GM21737 (cell line): ENCODE data around the gene SENP8.

Experiments
- ATAC-seq: cut with Tn5 transposase; IDR thresholded peaks from one replicate; pipeline ENCODE4 v1.9.1; 2021; ENCODE audit warnings: mild to moderate bottlenecking, moderate library complexity; ENCODE audit not compliant: unreplicated experiment

SENP8 gene

DNA sequence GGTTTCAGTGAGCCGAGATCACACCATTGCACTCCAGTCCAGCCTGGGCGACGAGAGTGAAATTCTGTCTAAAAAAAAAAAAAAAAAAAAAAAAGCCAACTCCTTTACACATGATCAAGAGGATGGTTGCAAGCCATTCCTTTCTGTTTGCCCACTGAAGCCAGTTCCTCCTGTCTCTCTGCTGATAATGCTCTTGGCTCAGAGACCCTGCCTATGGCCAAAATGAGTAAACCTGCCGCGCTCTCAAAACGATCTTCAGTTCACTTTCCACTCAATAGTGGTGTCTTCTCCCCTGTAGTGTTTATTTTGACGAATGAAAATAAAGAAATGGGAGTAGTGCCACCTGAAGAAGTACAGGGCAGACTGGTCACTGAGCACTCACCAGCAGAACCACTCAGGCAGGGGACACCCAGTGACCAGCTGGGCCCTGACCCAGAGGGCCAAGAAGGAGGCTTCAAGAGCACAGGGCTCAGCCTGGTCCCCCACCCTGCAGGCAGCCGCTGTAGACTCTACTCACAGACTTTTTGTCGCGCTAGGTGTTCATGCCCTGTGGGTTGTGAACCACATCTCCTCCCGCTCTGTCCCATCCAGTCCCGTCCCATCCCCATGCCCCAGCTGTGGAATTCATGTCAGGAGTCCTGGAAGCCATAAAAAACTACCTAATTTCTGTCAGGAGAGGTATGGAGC is 55.8 kb downstream of the SENP8 start:
- ATAC-seq: no peak

DNA sequence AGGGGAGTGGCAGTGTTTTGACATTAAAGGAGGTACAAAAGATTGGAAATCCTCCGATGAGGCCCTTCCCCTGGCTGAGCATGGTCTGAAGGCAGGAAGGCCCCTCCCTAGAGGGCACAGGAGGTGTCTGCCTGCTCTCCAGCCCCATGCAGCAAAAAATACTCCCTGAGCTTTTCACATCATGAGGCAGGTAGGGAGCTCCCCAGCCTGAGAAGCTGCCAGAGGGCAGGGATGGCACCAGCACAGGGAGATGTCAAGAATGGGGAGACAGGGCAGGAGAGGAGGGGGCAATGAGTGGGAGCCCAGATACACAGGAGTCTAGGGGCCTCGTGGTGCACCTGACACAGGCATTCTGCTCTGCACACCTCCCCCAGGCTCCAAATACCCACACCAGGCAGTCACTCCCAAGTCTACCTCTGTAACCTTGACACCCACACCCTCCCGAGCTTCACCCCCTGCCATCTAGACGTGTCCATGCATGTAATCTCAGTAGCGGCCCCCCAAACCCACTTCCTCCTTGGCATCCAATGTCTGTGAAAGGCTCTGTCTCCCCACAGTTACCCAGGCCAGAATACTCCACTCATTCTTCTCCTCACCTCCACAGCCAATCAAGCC is 56.5 kb downstream of the SENP8 start:
- ATAC-seq: no peak

- ATAC-seq: no peak
Observed at GRCh38 chr15:72175186-72176044, 57.2 kb downstream of the SENP8 start.

DNA sequence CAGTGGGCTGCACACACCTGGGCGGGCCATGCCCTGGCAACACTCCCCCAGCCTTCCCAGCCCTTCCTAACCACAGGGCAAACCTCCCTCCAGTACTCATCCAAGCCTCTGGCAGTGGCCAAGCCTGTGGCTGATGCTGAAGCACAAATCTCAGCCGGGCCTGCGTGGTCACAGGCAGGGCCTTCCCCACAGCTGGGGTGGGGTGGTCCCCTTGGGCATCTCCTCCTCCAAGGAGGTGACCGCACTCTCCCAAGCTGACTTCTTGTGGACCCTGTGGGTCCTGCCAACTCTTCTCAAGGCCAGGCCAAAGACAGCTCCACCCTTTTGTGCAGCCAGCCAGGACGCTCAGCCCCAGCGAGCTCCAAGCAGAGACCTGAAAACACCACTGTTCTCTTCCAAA is 58.0 kb downstream of the SENP8 start:
- no peak for ATAC-seq

DNA sequence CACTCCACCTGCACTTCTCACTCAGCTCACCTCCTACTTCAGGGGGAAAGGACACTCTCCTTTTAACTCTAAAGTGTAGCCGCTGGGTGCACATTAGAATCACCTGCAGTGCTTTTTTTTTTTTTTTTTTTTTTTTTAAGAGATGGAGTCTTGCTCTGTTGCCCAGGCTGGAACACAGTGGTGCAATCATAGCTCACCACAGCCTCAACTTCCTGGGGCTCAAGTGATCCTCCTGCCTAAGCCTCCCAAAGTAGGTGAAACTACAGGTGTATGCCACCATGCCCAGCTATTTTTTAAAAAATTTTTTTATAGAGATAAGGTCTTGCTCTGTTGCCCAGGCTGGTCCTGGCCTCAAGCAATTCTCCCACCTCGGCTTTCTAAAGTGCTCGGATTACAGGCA is 58.5 kb downstream of the SENP8 start:
- ATAC-seq: no peak

DNA sequence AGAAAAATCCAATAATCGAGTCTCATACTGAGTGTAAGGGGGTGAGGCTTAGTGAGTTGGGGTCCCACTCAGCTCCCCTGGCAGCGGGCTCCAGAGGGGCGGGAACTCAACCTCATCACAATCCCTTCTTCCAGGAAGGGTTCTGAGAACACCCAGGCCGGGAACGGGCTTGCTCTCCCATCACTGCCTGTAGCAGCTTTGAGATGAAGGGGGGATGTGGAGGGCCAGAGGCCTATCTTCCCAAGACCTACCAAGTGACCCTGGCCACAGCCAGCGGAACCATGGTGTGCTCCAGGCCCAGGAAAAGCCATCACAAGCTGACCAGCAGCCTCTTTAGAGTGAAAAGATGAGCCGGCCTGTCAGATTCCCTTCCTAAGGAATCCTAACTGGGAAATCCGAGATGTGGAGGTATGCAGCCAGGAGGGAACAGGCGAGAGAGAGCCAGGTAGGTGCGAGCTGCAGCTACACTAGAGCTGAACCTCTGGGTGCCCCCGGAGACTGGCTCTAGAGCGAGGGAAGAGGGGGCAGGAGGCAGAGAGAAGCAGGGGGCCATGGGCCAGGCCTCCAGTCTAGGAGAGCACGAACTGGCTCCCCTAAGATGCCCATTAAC is 60.9 kb downstream of the SENP8 start:
- no peak for ATAC-seq

DNA sequence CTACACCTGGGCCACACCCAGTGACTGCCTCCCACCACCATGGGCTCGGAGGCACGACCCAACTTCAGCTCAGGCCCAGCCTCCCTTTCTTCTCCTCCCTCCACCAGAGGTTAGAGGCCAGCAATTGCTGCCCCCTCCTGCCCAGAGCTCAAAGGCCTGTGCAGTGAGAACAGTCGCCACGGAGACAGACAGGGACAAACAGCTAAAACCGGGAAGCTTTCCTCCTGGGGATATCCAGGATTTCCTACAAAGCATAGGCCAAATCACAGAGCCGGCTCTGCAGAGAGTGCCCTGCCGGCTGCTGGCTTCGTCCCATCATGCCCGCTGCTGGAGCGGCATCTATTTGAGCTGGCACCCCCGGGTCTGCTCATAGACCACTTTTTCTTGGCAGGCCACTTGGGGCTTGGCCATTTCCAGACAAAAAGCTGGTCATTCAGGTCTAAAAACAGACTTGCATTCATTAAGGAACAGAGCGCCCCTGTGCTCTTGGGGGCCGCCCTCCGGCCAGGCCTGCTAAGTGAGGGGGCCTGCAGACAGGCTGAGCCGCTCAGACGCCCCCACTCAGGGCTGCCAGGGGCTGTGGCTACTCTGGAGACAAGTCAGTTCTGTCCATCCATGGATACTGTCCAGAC is 61.9 kb downstream of the SENP8 start:
- ATAC-seq: no peak

DNA sequence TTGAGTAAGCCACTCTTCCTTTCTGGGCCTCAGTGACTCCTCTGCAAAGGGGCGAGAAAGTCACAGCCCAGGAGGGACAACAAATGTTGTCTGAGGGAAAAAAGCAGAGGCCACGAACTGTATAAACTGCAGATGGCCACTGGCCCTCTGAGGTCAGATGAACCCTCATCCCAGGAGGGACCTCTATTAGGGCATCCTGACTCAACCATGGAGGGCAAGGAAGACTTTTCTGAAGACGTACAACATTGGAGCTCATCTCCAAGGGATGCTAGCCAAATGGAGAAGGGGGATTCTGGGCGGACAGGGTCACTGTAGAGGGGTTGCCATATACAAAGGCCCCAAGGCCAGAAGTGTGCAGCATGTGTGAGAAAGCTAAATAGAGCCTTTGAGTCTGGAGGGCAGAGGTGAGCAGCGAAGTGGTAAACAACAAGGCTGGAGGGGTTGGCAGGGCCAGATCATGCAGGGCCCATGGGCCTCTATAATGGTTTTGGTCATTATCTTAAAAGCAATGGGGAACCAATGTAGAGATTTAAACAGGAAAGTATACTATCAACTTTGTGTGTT is 62.6 kb downstream of the SENP8 start:
- ATAC-seq: no peak

DNA sequence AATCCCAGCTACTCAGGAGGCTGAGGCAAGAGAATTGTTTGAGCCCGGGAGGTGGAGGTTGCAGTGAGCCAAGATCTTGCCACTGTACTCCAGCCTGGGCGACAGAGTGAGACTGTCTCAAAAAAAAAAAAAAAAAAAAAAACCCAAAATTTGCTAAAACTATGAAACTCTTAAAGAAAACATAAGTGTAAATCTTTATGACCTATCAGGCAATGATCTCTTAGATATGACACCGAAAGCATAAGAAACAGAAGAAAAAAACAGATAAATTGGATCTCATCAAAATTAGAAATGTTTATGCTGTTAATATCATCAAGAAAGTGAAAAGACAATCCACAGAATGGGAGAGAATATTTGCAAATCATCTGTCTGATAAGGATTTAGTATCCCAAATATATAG is 64.0 kb downstream of the SENP8 start:
- no peak for ATAC-seq

GRCh38 chr15:72182673-72183072 is 64.5 kb downstream of the SENP8 start:
- ATAC-seq: no peak

- no peak for ATAC-seq
Observed at GRCh38 chr15:72183781-72184164, 65.6 kb downstream of the SENP8 start.

DNA sequence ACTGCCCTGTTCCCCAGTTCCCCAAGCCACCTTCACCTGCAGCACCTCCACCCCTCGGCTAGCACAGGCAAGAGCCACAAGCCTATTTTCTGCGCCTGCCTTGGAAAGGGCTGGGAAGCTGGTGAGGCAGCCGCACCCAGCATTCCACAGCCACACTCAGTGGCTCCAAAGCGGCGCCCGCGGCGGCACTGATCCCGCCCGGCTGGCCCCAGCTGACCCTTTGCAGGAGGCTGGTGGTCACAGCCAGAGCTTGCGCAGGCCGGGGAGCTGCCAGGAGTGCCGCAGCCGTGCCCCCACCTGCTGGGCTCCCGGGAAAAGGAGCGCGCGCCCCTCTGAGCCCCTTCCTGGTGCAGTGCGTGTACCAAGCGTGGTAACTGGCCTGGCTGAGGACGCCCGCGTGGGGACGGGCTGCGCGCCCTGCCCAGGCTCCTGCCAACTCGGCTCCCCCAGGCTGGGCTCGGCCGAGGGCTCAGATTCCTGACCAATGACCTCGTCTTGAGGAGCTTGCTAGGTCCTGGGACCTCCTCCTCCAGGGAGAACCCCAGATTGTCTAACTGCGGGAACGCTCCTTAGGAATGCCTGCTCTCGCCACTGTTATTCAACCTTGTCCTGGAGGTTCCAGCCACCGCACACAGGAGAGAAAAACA is 66.1 kb downstream of the SENP8 start:
- ATAC-seq: no peak

- ATAC-seq: no peak
Observed at GRCh38 chr15:72189250-72189902, 71.2 kb downstream of the SENP8 start.

GRCh38 chr15:72192416-72192815 is 74.2 kb downstream of the SENP8 start:
- no peak for ATAC-seq
